ENCODE results near the gene ATOSA. TPM values are rescaled to one million over a fixed set of nuclear protein-coding genes. Genes with fewer than 3 reads are reported as not detected.

Gene ATOSA
- total and polyA plus RNA-seq, 2 experiments from 2014 or later, result 6.8 to 26.0 TPM

DNA sequence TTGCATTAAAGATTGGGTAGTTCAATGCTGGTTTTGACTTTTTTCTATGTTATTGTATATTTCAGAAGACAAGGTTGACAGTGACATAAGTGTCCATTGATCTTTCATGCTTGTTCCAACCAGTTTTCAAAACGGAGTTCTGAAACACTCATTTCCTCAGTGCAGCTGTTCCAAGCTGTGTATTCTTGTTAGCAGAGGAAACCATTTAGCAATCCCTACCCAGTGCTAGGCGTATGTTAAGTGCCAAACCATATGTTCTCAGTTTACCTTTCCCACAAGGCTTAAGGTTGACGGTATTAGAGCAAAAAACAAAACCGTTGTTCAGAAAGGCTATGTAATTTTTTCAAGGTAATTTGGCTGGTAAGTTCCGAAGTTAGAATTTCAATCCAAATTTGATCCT, 9.1 kb downstream of the ATOSA start:
- WGBS (ENCODE audit: low lambda C conversion rate, missing lambda C conversion rate), result 94% methylated on average over 5 of the region's 5 CpGs
- H3K9me2 ChIP-seq (replicated peaks; ENCODE audit: insufficient read depth), result no peaks in the 10 kb centered on the region
- H3K79me2 ChIP-seq, result peaks cover 22% of the 10 kb centered on the region
- H3K36me3 ChIP-seq (replicated peaks; ENCODE audit: insufficient read depth, low read depth), result peaks cover 4% of the 10 kb centered on the region
- no peak overlapping the region for H2AFZ ChIP-seq
- DNase-seq (ENCODE audit: low spot score), result no peak
- no peak overlapping the region for H3K4me2 ChIP-seq
- no peaks in the 10 kb centered on the region for H3K4me1 ChIP-seq (ENCODE audit: insufficient read depth)
- TF ChIP-seq, protein P1, sequence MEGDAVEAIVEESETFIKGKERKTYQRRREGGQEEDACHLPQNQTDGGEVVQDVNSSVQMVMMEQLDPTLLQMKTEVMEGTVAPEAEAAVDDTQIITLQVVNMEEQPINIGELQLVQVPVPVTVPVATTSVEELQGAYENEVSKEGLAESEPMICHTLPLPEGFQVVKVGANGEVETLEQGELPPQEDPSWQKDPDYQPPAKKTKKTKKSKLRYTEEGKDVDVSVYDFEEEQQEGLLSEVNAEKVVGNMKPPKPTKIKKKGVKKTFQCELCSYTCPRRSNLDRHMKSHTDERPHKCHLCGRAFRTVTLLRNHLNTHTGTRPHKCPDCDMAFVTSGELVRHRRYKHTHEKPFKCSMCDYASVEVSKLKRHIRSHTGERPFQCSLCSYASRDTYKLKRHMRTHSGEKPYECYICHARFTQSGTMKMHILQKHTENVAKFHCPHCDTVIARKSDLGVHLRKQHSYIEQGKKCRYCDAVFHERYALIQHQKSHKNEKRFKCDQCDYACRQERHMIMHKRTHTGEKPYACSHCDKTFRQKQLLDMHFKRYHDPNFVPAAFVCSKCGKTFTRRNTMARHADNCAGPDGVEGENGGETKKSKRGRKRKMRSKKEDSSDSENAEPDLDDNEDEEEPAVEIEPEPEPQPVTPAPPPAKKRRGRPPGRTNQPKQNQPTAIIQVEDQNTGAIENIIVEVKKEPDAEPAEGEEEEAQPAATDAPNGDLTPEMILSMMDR (IDR thresholded peaks at IDR 0.05; ENCODE audit: poor library complexity), result no peak
- TF ChIP-seq EZH2 (IDR thresholded peaks at IDR 0.05; ENCODE audit: borderline replicate concordance) (no peak), EZH2phosphoT487 (IDR thresholded peaks at IDR 0.05; ENCODE audit: low read depth, severe bottlenecking, unreplicated experiment) (no peak)
- no peak overlapping the region for H3K4me3 ChIP-seq
- H3K9me3 ChIP-seq (ENCODE audit: low read depth), result no peaks in the 10 kb centered on the region
- no peaks in the 10 kb centered on the region for H3K27me3 ChIP-seq
- peaks cover 8% of the 10 kb centered on the region for H4K20me1 ChIP-seq (ENCODE audit: insufficient read depth, poor library complexity, severe bottlenecking)
- H3K27ac ChIP-seq, result no peak overlapping the region

DNA sequence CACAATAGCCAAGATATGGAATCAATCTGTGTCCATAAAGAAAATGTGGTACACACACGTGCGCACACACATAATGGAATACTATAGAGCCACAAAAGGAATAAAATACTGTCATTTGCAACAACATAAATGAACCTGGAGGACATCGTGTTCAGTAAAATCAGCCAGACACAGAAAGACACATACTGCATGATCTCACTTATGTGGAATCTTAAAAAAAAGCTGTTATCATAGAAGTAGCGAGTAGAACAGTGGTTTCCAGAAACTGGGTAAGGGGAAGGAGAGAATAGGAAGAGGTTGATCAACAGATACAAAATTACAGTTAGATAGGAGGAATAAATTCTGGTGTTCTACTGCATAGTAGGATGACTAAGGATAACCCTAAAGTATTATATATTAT, 11.1 kb downstream of the ATOSA start:
- peaks cover 13% of the 10 kb centered on the region for H3K79me2 ChIP-seq
- H3K4me3 ChIP-seq, result no peak overlapping the region
- no peak overlapping the region for H2AFZ ChIP-seq
- no peaks in the 10 kb centered on the region for H3K36me3 ChIP-seq (replicated peaks; ENCODE audit: insufficient read depth, low read depth)
- 84% methylated on average over 4 of the region's 4 CpGs for WGBS (ENCODE audit: low lambda C conversion rate, missing lambda C conversion rate)
- TF ChIP-seq, protein P1 (IDR thresholded peaks at IDR 0.05; ENCODE audit: poor library complexity), result no peak
- TF ChIP-seq EZH2 (IDR thresholded peaks at IDR 0.05; ENCODE audit: borderline replicate concordance) (no peak), EZH2phosphoT487 (IDR thresholded peaks at IDR 0.05; ENCODE audit: low read depth, severe bottlenecking, unreplicated experiment) (no peak)
- H3K4me2 ChIP-seq, result no peak overlapping the region
- no peaks in the 10 kb centered on the region for H3K4me1 ChIP-seq (ENCODE audit: insufficient read depth)
- H3K27me3 ChIP-seq, result no peaks in the 10 kb centered on the region
- DNase-seq (ENCODE audit: low spot score), result no peak
- H3K27ac ChIP-seq, result no peak overlapping the region
- H3K9me3 ChIP-seq (ENCODE audit: low read depth), result no peaks in the 10 kb centered on the region
- H4K20me1 ChIP-seq (ENCODE audit: insufficient read depth, poor library complexity, severe bottlenecking), result no peaks in the 10 kb centered on the region
- H3K9me2 ChIP-seq (replicated peaks; ENCODE audit: insufficient read depth), result no peaks in the 10 kb centered on the region

DNA sequence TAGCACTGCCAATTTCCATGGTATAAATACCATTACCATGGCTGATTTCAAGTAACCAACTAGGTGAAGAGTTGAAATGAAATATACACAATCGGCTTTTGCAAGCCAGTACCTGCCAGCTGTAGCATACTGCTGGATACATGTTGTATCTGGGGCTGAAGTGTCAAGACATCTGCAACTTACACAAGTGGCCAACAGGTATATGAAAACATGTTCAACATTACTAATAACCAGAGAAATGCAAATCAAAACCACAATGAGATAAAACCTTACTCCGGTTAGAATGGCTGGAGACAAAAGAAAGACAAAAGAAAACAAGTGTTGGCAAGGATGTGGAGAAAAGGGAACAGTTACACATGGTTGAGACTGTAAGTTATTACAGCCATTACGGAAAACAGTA, 11.6 kb downstream of the ATOSA start:
- no peaks in the 10 kb centered on the region for H3K9me3 ChIP-seq (ENCODE audit: low read depth)
- 100% methylated on average over 3 of the region's 3 CpGs for WGBS (ENCODE audit: low lambda C conversion rate, missing lambda C conversion rate)
- no peak for DNase-seq (ENCODE audit: low spot score)
- no peaks in the 10 kb centered on the region for H3K36me3 ChIP-seq (replicated peaks; ENCODE audit: insufficient read depth, low read depth)
- no peak overlapping the region for H3K27ac ChIP-seq
- H3K27me3 ChIP-seq, result no peaks in the 10 kb centered on the region
- H3K9me2 ChIP-seq (replicated peaks; ENCODE audit: insufficient read depth), result no peaks in the 10 kb centered on the region
- no peak overlapping the region for H3K4me2 ChIP-seq
- no peak overlapping the region for H3K4me3 ChIP-seq
- H3K4me1 ChIP-seq (ENCODE audit: insufficient read depth), result no peaks in the 10 kb centered on the region
- H4K20me1 ChIP-seq (ENCODE audit: insufficient read depth, poor library complexity, severe bottlenecking), result no peaks in the 10 kb centered on the region
- TF ChIP-seq EZH2phosphoT487 (IDR thresholded peaks at IDR 0.05; ENCODE audit: low read depth, severe bottlenecking, unreplicated experiment) (no peak), EZH2 (IDR thresholded peaks at IDR 0.05; ENCODE audit: borderline replicate concordance) (no peak)
- TF ChIP-seq, protein P1 (IDR thresholded peaks at IDR 0.05; ENCODE audit: poor library complexity), result no peak
- H2AFZ ChIP-seq, result no peak overlapping the region
- H3K79me2 ChIP-seq, result peaks cover 13% of the 10 kb centered on the region
